ENCODE measurements around the gene MRPL1. TPM values are rescaled to one million over a fixed set of nuclear protein-coding genes. Genes with fewer than 3 reads are reported as not detected.

MRPL1 gene
- polyA plus RNA-seq, 3 donors = 4.0 to 11.8 (median 10.7) TPM

DNA sequence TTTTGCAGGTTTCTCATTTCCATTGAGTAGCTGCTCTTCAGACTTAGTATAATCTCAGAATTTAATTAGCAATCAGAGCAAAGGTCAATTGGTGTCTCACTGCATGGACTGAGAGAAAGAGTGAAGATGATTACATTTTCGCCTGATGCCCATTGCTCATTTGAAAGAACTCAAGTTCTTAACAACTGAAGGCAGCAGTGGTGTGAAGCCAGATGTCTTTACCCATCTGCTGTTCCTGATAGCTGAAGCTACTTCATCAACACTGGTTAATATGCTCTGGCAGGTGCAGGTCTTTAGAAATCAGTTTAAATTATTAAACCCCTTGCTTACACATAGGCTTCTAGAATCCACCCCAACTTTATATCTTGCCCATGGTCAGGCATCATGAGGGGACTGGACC lies 130.0 kb downstream of the MRPL1 start:
- H3K9ac ChIP-seq (ENCODE audit: insufficient read depth, low read length, poor library complexity, severe bottlenecking) = no peak overlapping the region
- Mint-ChIP-seq H3K27ac (no peak overlapping the region), H3K27me3 (ENCODE audit: low read depth in 3 of 3) (peaks cover 0 to 3% (median 2%) of the 10 kb centered on the region in 3 donors), H3K9me3 (peaks cover 0 to 9% (median 3%) of the 10 kb centered on the region in 7 donors), H3K36me3 (no peaks in the 10 kb centered on the region), H3K4me3 (no peak overlapping the region), H3K4me1 (peaks cover 3% of the 10 kb centered on the region)
- H4K20me1 ChIP-seq (ENCODE audit: insufficient read depth, low read length) = no peaks in the 10 kb centered on the region
- no peak overlapping the region for H3K4me2 ChIP-seq (replicated peaks; ENCODE audit: extremely low read depth, low read length, poor library complexity, severe bottlenecking)
- H3K27me3 ChIP-seq (ENCODE audit: control insufficient read depth in 2 of 2, insufficient read depth in 2 of 2, low read length in 2 of 2) = no peaks in the 10 kb centered on the region
- no peaks in the 10 kb centered on the region for H3K4me1 ChIP-seq (ENCODE audit: control insufficient read depth in 1 of 2, insufficient read depth in 2 of 2, low read length in 2 of 2)
- no peaks in the 10 kb centered on the region for H3K79me2 ChIP-seq (ENCODE audit: insufficient read depth, low read length)
- intact Hi-C loops (cut with micrococcal nuclease) = no loop called here
- no peaks in the 10 kb centered on the region for H3K9me3 ChIP-seq (replicated peaks in 1 of 2; ENCODE audit: control insufficient read depth in 1 of 2, insufficient read depth in 1 of 2, low read length in 2 of 2)
- H3K36me3 ChIP-seq (replicated peaks in 1 of 2; ENCODE audit: control insufficient read depth in 1 of 2, insufficient read depth in 2 of 2, low read length in 2 of 2) = no peaks in the 10 kb centered on the region
- TF ChIP-seq, protein P1, sequence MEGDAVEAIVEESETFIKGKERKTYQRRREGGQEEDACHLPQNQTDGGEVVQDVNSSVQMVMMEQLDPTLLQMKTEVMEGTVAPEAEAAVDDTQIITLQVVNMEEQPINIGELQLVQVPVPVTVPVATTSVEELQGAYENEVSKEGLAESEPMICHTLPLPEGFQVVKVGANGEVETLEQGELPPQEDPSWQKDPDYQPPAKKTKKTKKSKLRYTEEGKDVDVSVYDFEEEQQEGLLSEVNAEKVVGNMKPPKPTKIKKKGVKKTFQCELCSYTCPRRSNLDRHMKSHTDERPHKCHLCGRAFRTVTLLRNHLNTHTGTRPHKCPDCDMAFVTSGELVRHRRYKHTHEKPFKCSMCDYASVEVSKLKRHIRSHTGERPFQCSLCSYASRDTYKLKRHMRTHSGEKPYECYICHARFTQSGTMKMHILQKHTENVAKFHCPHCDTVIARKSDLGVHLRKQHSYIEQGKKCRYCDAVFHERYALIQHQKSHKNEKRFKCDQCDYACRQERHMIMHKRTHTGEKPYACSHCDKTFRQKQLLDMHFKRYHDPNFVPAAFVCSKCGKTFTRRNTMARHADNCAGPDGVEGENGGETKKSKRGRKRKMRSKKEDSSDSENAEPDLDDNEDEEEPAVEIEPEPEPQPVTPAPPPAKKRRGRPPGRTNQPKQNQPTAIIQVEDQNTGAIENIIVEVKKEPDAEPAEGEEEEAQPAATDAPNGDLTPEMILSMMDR (IDR thresholded peaks at IDR 0.05) = no peak
- H3K4me3 ChIP-seq (replicated peaks in 1 of 3; ENCODE audit: low read depth in 2 of 3, low read length in 3 of 3) = no peak overlapping the region
- no peak overlapping the region for H2AFZ ChIP-seq (ENCODE audit: insufficient read depth, low read depth, low read length, poor library complexity, severe bottlenecking)
- no peak for DNase-seq
- no CpG with 5 or more reads among the region's 1 CpG for WGBS (ENCODE audit: insufficient coverage)
- H3K27ac ChIP-seq (ENCODE audit: low read depth in 1 of 2, low read length in 2 of 2) = no peak overlapping the region

DNA sequence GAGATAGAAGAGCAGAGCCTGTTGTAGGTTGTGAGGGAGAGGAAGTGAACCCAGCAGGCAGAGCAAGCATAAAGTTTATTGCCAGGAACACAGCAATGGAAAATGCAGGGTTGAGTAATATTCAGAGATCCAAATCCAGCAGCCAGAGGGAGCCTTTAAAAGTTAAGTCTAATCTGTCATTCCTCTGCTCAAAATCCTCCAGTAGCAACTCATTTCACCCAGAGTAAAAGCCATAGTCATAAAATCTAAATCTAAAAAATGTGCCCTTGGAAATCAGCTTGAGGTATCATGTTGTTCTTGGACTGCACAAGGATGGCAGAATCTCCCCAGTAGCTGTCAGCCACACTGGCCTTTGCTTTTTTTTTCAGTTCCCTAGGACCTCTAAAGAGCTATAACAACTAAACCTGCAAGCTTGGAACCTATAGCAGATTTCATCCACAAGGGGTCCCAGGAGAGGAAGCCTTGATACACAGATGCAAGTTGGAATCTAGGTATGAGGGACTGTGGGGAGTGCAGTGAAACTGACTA lies 131.6 kb downstream of the MRPL1 start:
- peaks cover 0 to 7% (median 0%) of the 10 kb centered on the region in 7 donors for H3K9me3 Mint-ChIP-seq

More for the DNA sequence above, 131.6 kb downstream of the MRPL1 start:
- TF ChIP-seq, protein P1 (IDR thresholded peaks at IDR 0.05) = peak; percentile 13
- Histone ChIP-seq H3K27me3 (ENCODE audit: control insufficient read depth in 2 of 2, insufficient read depth in 2 of 2, low read length in 2 of 2) (no peaks in the 10 kb centered on the region), H3K79me2 (ENCODE audit: insufficient read depth, low read length) (no peaks in the 10 kb centered on the region), H3K9ac (ENCODE audit: insufficient read depth, low read length, poor library complexity, severe bottlenecking) (no peak overlapping the region), H3K4me2 (replicated peaks; ENCODE audit: extremely low read depth, low read length, poor library complexity, severe bottlenecking) (no peak overlapping the region), H3K27ac (ENCODE audit: low read depth in 1 of 2, low read length in 2 of 2) (no peak overlapping the region), H2AFZ (ENCODE audit: insufficient read depth, low read depth, low read length, poor library complexity, severe bottlenecking) (no peak overlapping the region), H4K20me1 (ENCODE audit: insufficient read depth, low read length) (no peaks in the 10 kb centered on the region), H3K4me3 (replicated peaks in 1 of 3; ENCODE audit: low read depth in 2 of 3, low read length in 3 of 3) (no peak overlapping the region), H3K36me3 (replicated peaks in 1 of 2; ENCODE audit: control insufficient read depth in 1 of 2, insufficient read depth in 2 of 2, low read length in 2 of 2) (no peaks in the 10 kb centered on the region), H3K9me3 (replicated peaks in 1 of 2; ENCODE audit: control insufficient read depth in 1 of 2, insufficient read depth in 1 of 2, low read length in 2 of 2) (no peaks in the 10 kb centered on the region), H3K4me1 (ENCODE audit: control insufficient read depth in 1 of 2, insufficient read depth in 2 of 2, low read length in 2 of 2) (no peaks in the 10 kb centered on the region)
- Mint-ChIP-seq H3K27me3 (ENCODE audit: low read depth in 3 of 3) (peaks cover 0 to 4% (median 3%) of the 10 kb centered on the region in 3 donors), H3K27ac (no peak overlapping the region), H3K36me3 (no peaks in the 10 kb centered on the region), H3K4me1 (peaks cover 3% of the 10 kb centered on the region), H3K4me3 (no peak overlapping the region)
- intact Hi-C loops (cut with micrococcal nuclease) = no loop called here
- no peak for DNase-seq

Data from CD14-positive monocyte (primary cell).